Esophagus mucosa (tissue), 1 donor: ENCODE data around the gene PPIP5K1. TPM values are rescaled to one million over a fixed set of nuclear protein-coding genes. Genes with fewer than 3 reads are reported as not detected.
"Not testable (repeated sequence)": the region's sequence is repeated elsewhere in the genome, so short reads cannot be mapped to it uniquely, and the experiment has no call there.

Experiments used
- ATAC-seq: fragments of 200-7000 bp; cut with Tn5 transposase; one replicate; pipeline ENCODE4 v1.9.1; 2020
- total RNA-seq: library from RNA; stranded (reverse); gene quantifications from one replicate; pipeline ENCODE4 v1.2.4, GENCODE V29; 2023
- donor health status: DM: yes; HTN: yes; CAD: no.

PPIP5K1 gene
- total RNA-seq, 1 donor from 2014 or later = 27.3 TPM

- ATAC-seq = no peak
Measured at GRCh38 chr15:43544266-43544665, 45.7 kb downstream of the PPIP5K1 start.

GRCh38 chr15:43541785-43542184, 48.2 kb downstream of the PPIP5K1 start:
- no peak for ATAC-seq

GRCh38 chr15:43538091-43538490, 51.9 kb downstream of the PPIP5K1 start:
- no peak for ATAC-seq

- no peak for ATAC-seq
Measured at GRCh38 chr15:43534897-43535296, 55.1 kb downstream of the PPIP5K1 start.

GRCh38 chr15:43532826-43533225, 57.2 kb downstream of the PPIP5K1 start:
- ATAC-seq = not testable (repeated sequence)

- ATAC-seq = no peak
Measured at GRCh38 chr15:43531018-43531670, 58.9 kb downstream of the PPIP5K1 start.

- ATAC-seq = no peak
Measured at GRCh38 chr15:43529587-43530345, 60.2 kb downstream of the PPIP5K1 start.

GRCh38 chr15:43529141-43529540, 60.9 kb downstream of the PPIP5K1 start:
- peak; percentile 8 for ATAC-seq

- ATAC-seq = peak; percentile 4
Measured at GRCh38 chr15:43528542-43529007, 61.4 kb downstream of the PPIP5K1 start.

- ATAC-seq = no peak
Measured at GRCh38 chr15:43527802-43528541, 62.0 kb downstream of the PPIP5K1 start.

- no peak for ATAC-seq
Measured at GRCh38 chr15:43527016-43527801, 62.8 kb downstream of the PPIP5K1 start.

GRCh38 chr15:43526261-43526930, 63.6 kb downstream of the PPIP5K1 start:
- ATAC-seq = no peak

GRCh38 chr15:43525131-43525530, 64.9 kb downstream of the PPIP5K1 start:
- ATAC-seq = no peak

- no peak for ATAC-seq
Measured at GRCh38 chr15:43524254-43524845, 65.7 kb downstream of the PPIP5K1 start.

GRCh38 chr15:43523646-43524045, 66.4 kb downstream of the PPIP5K1 start:
- ATAC-seq = no peak

GRCh38 chr15:43522247-43522646, 67.8 kb downstream of the PPIP5K1 start:
- no peak for ATAC-seq

GRCh38 chr15:43521419-43521818, 68.6 kb downstream of the PPIP5K1 start:
- ATAC-seq = no peak

GRCh38 chr15:43520138-43520537, 69.9 kb downstream of the PPIP5K1 start:
- no peak for ATAC-seq

GRCh38 chr15:43519196-43519595, 70.8 kb downstream of the PPIP5K1 start:
- no peak for ATAC-seq

- ATAC-seq = no peak
Measured at GRCh38 chr15:43518197-43518761, 71.7 kb downstream of the PPIP5K1 start.
